ENCODE results near the gene UPK3BL2.
A peak's percentile ranks its signal among the peaks of the same experiment; 100 is the strongest.
"Not testable (repeated sequence)": the region's sequence is repeated elsewhere in the genome, so short reads cannot be mapped to it uniquely, and the experiment has no call there.

UPK3BL2 gene, protein sequence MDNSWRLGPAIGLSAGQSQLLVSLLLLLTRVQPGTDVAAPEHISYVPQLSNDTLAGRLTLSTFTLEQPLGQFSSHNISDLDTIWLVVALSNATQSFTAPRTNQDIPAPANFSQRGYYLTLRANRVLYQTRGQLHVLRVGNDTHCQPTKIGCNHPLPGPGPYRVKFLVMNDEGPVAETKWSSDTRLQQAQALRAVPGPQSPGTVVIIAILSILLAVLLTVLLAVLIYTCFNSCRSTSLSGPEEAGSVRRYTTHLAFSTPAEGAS

DNA sequence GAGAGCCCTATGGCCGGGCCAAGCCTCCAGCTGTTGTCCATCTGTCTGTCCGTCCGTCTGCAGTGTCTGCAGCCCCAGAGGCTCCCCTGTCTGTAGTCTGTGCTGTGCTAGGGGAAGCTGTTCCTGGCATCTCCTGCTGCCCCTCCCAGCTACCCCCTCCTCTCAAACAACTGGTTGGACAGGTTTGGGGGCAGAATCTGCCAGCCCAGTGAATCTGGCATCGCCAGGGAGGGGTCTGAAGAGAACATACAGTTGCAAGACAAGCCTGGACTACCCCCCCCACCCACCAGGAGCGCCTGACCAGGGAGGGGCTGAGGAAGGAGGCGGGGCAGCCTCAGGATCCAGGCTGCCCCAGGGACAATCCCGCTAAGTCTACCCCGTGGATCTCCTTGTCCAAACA is at the start of gene UPK3BL2:
UPK3BL2 (minus strand) TSS at position 101 of the 400 bp plus-strand sequence; CDS start at position 41, 60 bp downstream.
- DNase-seq (ENCODE audit: low read depth): not testable (repeated sequence)

DNA sequence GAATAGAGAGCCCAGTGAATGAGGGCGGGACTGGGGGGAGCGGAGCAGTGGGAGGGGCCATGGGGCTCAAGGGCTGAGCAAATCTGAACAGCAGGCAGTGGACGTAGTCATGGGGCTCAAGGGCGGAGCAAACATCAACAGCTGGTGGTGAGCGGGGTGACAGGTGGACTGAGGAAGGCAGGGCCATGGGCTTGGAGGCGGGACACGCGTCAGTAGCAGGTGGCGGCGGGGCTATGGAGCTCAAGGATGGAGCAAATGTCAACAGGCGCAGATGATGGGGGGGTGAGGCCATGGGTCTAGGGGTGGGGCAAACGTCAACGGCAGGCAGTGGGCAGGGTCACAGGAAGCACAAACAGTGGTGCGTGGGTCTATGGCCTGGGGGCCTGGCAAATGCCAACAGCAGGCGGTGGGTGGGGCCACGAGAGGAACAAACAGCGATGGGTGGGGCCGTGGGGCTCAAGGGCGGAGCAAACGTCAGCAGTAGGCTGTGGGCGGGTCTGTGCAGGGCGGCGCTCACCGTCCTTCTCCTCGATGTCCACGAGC is 49.1 kb upstream of the UPK3BL2 start:
- DNase-seq (ENCODE audit: low read depth): not testable (repeated sequence)

DNA sequence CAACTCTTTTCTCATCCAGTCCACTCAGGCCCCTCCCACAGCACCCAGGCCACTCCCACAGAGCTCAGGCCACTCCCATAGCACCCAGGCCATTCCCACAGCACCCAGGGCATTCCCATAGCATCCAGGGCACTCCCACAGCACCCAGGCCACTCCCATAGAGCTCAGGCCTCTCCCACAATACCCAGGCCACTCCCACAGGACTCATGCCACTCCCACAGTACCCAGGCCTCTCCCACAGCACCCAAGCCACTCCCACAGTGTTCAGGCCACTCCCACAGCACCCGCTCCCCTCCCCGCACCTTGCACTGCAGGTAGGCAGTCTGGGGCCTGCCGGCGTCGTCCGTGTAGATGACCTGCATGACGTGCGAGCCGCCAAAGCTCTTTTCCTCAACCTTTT is 46.4 kb upstream of the UPK3BL2 start:
- DNase-seq (ENCODE audit: low read depth): not testable (repeated sequence)

DNA sequence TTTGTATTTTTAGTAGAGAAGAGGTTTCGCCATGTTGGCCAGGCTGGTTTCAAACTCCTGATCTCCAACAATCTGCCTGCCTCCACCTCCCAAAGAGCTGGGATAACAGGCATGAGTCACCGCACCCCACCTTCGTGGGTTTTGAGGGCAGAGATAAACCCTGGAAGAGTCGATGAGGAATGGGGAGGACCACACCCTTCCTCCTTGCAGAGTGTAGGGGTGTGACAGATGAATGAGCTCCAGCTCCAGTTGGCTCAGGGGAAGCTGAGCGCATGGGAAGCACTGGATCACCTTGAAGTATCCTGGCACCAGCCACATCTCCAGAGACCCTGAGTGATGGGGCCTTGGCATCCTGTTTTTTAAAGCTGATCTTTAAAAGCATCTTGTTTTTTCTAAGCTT is 40.0 kb upstream of the UPK3BL2 start:
- DNase-seq (ENCODE audit: low read depth): not testable (repeated sequence)

DNA sequence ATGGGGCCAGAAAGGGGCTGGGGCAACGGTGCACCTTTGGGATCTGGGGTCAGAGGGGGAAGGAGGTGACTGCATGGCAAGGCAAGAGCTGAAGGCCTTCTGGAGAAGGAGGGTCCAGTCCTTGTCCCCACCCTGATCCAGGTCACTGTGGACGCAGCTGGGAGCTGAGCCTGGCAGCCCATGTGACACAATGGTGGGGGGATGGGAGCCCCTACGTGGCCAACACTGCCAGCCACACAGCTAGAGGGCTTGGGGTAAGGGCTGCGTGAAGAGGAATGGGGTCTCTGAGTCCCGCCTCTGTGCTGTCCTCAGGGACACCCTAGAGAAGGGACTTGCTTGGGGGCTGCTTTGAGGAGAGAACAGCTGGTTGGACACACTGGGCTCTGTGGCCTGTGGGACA is 38.2 kb upstream of the UPK3BL2 start:
- not testable (repeated sequence) for DNase-seq (ENCODE audit: low read depth)

DNA sequence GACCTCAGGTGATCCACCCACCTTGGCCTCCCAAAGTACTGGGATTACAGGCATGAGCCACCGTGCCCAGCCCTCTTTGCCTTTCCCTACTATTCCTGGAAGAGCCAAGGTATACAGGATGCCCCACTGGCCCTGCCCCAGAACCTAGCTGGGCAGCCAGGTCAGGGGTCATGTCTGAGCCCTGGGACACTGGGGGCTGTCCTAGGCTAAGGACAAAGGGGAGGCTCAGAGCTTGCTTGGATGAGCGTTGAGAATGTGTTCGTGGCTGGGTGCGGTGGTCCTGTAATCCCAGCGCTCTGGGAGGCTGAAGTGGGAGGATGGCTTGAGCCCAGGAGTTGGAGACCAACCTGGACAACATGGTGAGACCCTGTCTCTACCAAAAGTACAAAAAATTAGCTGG is 35.0 kb upstream of the UPK3BL2 start:
- DNase-seq (ENCODE audit: low read depth): not testable (repeated sequence)

DNA sequence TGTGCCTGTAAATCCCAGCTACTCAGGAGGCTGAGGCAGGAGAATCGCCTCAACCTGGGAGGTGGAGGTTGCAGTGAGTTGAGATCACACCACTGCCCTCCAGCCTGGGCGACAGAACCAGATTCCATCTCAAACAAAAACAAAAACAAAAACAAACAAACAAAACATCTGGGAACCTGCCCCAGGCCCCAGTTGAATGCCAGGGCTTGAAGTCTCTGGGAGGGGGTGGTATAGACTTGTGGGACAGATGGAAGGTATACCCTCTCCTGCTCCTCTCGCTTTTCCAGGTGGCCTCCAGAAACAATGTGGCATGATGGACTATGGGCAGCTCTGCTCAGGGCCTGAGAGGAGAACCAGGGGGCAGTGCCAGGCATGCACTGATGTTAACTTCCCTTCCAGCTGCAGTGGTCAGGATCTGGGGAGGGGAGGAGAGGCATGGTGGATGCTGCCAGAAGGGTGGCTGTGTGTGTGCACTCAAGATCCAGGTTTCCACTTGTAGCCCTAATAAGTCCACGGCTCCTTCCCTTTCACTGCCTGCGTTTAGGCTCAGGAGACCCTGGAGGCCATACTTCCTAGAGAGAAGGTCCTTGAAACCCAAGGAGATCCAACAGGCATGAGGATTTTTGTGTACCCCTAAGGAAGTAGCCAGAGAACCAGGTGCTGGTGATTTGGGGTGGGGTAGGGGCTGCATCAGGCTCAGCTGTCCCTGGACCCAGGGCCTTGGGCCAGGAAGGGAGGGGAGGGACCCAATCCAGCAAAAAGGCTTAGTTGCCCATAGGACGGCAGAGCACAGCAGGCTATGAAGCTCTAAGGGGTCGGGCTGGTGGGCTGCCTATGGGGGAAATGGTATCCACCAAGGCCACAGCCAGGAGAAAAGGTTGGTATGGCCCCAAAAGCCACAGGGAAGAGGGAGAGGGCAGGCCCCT is 34.1 kb upstream of the UPK3BL2 start:
- not testable (repeated sequence) for DNase-seq (ENCODE audit: low read depth)

DNA sequence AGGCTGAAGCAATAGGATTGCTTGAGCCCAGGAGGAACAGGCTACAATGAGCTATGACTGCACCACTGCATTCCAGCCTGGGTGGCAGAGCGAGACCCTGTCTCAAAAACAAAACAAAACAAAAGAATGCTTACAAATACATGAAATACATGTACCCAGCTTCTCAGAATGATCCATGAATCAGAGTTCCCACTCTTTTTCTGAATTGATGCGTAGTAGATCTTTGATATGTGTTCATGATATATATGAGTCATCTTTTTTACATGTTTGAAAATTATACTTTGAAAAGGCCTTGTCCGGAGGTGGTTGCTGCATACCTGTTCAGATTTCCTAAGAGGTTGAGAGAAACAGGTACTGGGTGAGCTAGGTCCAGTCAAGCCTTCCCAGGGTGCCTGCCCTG is 32.9 kb upstream of the UPK3BL2 start:
- not testable (repeated sequence) for DNase-seq (ENCODE audit: low read depth)

DNA sequence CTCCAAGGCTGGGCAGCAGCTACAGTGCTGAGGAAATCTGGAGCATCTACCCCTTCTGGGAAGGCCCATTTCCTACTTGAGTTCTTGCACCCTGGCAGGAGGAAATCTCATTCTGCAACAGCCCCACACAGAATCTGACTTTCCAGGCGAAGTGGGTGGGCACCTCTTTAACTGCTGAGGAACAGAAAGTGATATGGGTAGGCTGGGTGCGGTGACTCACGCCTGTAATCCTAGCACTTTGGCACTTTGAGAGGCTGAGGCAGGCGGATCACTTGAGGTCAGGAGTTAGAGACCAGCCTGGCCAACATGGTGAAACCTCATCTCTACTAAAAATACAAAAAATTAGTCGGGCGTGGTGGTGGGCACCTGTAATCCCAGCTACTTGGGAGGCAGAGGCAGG is 31.1 kb upstream of the UPK3BL2 start:
- not testable (repeated sequence) for DNase-seq (ENCODE audit: low read depth)

DNA sequence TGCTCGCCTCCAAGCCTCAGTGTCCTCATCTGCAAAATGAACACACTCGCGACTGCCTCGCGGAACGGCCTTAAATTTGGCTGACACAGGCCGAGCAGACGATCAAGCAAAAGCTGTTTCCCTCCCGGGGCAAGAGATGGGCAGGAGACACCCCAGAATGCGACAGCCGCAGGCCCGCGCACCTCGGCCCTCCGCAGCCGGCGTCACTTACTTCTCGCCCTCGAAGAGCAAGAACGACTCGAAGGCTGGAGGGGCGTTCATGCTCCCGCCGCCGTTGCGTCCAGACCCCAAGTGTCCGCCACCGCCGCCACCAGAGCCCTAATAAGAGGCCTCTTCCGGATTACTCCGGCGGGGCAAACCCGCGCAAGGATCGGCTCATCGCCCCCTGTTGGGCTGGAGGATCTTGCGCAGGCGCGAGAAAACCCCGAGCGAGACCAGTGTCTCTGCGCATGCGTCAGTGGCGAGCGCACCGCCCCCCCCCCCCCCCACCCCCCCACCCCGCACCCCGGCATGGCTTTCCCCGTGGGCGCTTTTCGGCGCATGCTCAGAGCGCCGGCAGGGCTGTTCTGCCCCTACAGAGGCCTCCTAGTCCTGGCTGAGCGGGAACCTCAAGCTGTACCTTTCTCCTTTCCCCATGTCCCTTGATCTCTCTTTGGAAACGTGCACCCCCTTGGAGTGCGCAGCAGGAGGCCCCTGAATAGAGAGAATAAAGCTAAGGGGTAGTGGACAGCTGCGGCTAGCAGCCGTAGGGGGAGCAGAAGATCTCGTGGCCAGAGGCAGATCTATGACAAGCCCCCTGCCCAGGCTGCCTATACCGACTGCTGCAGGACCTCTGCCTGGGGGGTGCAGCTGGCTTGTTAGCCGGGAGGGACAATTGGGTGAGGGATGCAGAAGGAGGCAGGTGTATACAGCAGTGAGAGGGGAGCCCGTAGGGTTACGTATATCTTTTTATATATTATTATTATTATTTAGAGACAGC is 29.1 kb upstream of the UPK3BL2 start, which contains the start of gene POLR2J3:
POLR2J3 (minus strand) TSS at position 323 of the 979 bp plus-strand sequence; CDS start at position 261, 62 bp downstream.
- DNase-seq (ENCODE audit: low read depth): peak; percentile 100

DNA sequence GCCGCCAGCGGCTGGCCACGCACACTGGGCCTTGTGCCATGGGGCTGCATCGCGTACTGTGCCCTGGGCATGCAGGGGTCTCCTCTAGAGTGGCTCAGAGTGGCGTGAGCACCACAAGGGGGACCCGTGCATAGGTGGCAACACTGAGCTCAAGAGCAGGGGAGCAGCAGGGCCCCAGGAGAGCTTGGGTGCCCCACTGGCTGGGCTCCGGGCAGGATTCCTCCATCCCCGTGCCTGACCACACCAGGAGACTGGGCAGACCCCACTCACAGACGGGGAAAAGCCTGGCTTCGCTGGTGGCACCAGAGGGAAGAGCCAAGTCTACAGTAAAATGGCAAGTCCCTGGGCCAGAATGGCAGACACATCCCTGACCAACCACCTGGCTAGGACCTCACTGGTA is 25.1 kb upstream of the UPK3BL2 start:
- DNase-seq (ENCODE audit: low read depth): not testable (repeated sequence)

DNA sequence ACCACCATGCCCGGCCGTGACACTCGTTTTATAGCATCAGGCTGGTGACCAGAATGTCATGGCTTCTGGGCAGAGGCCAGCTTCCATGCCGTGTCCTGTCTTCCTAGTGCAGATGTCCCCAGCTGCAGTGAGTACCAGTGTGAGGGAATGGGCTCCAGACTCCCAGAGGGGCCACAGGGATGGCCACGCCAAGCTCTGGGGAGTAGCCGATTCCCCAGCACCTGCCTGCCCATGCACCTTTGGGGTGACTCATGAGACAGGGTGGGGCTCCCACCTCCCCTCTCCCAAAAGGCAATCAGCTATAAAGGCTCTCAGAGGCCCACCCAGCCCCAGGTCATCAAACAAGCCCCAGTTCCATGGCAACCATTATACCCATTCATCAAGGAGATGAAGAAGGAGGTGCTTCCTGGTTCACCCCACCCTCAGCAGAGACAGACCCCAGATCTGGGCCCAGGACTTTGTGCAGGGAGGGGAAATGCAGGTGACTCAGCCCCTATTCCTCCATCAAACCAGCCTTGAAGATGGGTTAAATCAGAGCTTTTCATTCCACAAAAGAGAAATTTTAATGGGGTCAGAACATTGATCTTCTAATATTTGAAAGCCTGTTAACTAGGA is 7.4 kb upstream of the UPK3BL2 start, which contains the start of gene SPDYE2:
SPDYE2 (plus strand) TSS at position 419 of the 615 bp plus-strand sequence. CDS start 2,030 bp downstream, outside the sequence.
- not testable (repeated sequence) for DNase-seq (ENCODE audit: low read depth)

DNA sequence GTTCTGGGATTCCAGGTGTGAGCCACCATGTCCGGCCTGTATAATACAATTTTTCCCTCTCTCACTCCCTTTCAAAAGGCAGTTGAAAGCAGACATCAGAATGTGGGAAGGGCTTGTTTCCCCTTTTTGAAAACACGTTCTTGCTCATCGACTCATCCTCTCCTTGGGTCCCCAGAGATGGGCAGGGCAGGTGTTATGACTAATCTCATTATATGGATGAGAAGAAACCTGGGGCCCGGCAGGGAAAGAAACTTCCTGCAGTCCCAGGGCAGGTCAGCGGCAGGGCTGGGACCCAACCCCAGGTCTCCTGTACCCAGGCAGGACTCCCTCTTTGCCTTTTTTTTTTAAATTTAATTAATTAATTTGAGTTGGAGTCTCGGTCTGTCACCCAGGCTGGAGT is 2.9 kb upstream of the UPK3BL2 start:
- not testable (repeated sequence) for DNase-seq (ENCODE audit: low read depth)

DNA sequence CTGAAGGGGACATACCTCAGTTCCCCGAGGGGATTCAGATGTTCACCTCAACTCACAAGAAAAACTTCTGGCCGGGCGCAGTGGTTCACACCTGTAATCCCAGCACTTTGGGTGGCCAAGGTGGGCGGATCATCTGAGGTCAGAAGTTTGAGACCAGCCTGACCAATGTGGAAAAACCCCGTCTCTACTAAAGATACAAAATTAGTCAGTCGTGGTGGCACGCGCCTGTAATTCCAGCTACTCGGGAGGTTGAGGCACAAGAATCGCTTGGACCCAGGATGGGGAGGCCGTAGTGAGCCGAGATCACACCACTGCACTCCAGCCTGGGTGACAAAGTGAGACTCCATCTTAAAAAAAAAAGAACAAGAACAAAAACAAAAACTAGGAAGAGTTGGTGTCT is 1.8 kb upstream of the UPK3BL2 start:
- DNase-seq (ENCODE audit: low read depth): not testable (repeated sequence)

DNA sequence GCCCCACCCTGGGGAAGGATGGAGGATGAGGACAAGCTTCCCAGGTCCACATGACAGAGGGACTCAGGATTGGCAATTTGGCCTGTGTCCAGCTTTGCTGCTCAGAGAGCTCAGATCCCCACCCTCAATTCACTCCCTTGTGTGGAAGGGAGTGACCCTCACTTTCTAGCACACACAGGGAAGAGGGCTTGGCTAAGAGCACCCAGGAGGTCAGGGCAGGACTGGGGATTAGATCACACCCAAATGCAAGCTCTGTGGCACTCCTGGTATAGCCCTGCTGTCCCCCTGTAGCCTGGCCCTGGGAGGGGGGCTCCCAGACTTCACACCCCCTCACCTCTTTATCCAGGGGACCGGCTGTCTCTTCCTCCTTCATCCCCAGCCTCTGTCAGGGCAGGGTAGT is 876 bp upstream of the UPK3BL2 start:
- DNase-seq (ENCODE audit: low read depth): not testable (repeated sequence)

DNA sequence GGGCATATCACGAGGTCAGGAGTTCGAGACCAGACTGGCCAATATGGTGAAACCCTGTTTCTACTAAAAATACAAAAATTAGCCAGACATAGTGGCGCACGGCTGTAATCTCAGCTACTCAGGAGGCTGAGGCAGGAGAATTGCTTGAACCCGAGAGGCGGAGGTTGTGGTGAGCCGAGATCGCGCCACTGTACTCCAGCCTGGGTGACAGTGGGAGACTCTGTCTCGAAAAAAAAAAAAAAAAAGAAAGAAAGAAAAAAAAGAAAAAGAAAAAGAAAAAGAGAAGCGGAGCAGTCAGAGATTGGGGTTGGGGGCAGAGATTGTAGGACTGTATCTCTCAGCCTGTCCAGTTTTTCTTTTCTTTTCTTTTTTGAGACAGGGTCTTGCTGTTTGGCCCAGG is 725 bp downstream of the UPK3BL2 start:
- not testable (repeated sequence) for DNase-seq (ENCODE audit: low read depth)

DNA sequence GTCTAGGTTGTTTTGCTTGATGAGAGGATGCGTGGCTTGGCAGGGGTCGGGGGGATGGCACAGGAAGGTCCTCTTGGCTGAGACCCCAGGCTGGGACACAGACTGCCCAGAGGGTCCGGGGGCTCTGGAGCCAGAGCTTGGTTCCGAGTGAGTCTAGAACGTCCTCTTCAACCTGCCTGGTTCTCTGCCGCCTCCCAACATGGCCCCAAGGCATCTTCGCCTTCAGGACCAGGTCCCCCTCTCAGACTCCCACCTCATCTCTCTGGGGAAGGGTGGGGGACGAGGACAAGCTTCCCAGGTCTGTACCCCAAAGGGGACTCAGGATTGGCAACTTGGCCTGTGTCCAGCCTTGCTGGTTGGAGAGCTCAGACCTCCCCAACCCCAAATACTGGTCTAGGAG is 1.4 kb downstream of the UPK3BL2 start:
- DNase-seq (ENCODE audit: low read depth): not testable (repeated sequence)

DNA sequence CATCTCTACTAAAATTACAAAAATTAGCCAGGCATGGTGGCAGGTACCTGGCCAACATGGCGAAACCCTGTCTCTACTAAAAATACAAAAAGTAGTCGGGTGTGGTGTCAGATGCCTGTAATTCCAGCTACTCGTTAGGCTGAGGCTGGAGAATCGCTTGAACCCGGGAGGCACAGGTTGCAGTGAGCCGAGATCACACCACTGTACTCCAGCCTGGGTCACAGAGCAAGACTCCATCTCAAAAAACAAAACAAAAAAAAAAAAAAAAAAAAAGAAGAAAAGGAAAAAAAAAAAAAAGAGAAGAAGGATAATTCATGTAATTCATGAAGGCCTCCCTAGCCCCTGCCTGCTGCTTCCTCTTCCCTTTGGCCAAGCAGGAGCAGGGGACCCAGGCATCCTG is 2.9 kb downstream of the UPK3BL2 start:
- not testable (repeated sequence) for DNase-seq (ENCODE audit: low read depth)

DNA sequence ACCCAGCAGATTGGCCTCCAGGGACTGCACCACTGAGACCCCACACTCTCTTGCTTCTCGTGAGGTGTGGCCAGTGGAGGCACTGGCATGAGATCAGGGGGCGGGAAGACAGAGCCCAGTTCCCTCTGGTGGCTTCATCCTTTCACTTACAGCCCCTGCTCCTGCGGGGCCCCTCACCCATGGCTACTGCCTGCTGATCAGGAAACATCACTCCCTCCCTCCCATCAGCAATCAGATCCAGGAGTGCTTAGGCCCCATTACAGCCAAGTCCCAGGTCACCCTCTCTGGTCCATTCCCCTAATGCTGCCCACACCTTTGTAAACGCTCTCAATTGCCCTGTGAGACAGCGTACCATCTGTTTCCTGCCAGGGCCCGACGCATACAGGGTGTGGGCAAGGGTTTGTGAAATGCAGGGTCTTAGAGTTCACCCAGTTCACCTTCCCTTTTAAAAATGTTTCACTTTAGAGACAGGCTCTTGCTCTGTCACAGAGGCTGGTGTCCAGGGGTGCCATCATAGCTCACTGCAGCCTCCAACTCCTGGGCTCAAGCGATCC is 8.4 kb downstream of the UPK3BL2 start:
- DNase-seq (ENCODE audit: low read depth): not testable (repeated sequence)

DNA sequence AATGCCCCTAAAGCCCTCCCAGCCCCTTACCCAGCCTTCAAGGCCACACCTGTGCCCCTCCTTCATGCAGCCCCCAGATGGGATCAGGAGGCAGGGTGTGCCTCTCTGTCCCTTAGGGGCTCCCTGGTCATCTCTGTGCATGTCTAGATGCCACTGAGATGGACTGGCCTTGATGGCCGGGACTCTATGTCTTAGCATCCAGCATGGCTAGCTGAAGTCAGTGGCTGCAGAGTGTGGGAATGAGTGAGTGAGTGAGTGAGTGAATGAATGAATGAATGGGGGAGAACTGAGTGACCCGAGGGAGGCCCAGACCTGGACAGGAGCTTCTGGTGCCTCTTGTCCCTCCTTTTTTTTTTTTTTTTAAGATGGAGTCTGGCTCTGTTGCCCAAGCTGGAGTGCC is 11.4 kb downstream of the UPK3BL2 start:
- DNase-seq (ENCODE audit: low read depth): not testable (repeated sequence)

Measured in stimulated activated CD8-positive, alpha-beta memory T cell treated with anti-CD3 and anti-CD28 coated beads, Interleukin-7, amount 100 ng/mL, for 24 hours (primary cell).